Mesenchymal stem cell (in vitro differentiated cells and primary cell): ENCODE results near the gene SEZ6L2.
"Not testable (repeated sequence)": the region's sequence is repeated elsewhere in the genome, so short reads cannot be mapped to it uniquely, and the experiment has no call there.

ENCODE experiments used
- DNase-seq: peaks from one replicate; pipeline ENCODE4 v3.0.0-alpha.2; 2013
- H2AFZ ChIP-seq: one replicate; pipeline ENCODE4 v1.6.1; 2013; ENCODE audit warnings: low read depth, mild to moderate bottlenecking, control low read depth, inconsistent platforms, low read length, moderate library complexity
- H2AK5ac ChIP-seq: 2 replicates; pipeline ENCODE4 v1.6.1; 2013; ENCODE audit warnings: low read length, moderate library complexity, mild to moderate bottlenecking, inconsistent platforms; ENCODE audit not compliant: severe bottlenecking
- H2BK120ac ChIP-seq: one replicate; pipeline ENCODE4 v1.6.1; 2013; ENCODE audit warnings: low read depth, mild to moderate bottlenecking, inconsistent platforms, low read length, moderate library complexity
- H2BK12ac ChIP-seq, 2 experiments: one replicate each; pipeline ENCODE4 v1.6.1; 2013; ENCODE audit warnings: inconsistent platforms in 2 of 2, low read length in 2 of 2, mild to moderate bottlenecking in 2 of 2, moderate library complexity in 2 of 2, control low read depth in 1 of 2
- H2BK15ac ChIP-seq: one replicate; pipeline ENCODE4 v1.6.1; 2013; ENCODE audit warnings: mild to moderate bottlenecking, low read depth, inconsistent platforms; ENCODE audit not compliant: poor library complexity, severe bottlenecking
- H2BK5ac ChIP-seq: 2 replicates; pipeline ENCODE4 v1.6.1; 2013; ENCODE audit warnings: low read depth, mild to moderate bottlenecking, low read length, control low read depth, inconsistent platforms; ENCODE audit not compliant: poor library complexity, severe bottlenecking
- H3K14ac ChIP-seq, 2 experiments: one replicate each; pipeline ENCODE4 v1.6.1; 2013; ENCODE audit warnings: inconsistent platforms in 2 of 2, low read length in 2 of 2, control low read depth in 1 of 2, mild to moderate bottlenecking in 1 of 2, moderate library complexity in 1 of 2
- H3K18ac ChIP-seq, 2 experiments: one replicate each; pipeline ENCODE4 v1.6.1; 2013; ENCODE audit warnings: inconsistent platforms in 2 of 2, low read length in 2 of 2, control low read depth in 1 of 2, low read depth in 1 of 2, mild to moderate bottlenecking in 1 of 2
- H3K23ac ChIP-seq, 2 experiments: one replicate each; pipeline ENCODE4 v1.6.1; 2013; ENCODE audit warnings: inconsistent platforms in 2 of 2, low read length in 2 of 2, mild to moderate bottlenecking in 2 of 2, moderate library complexity in 2 of 2, control low read depth in 1 of 2
- H3K27ac ChIP-seq: 2 replicates; pipeline ENCODE4 v1.5.1; 2013; ENCODE audit warnings: mild to moderate bottlenecking, moderate library complexity, low read length, control low read depth, inconsistent platforms; ENCODE audit not compliant: poor library complexity, severe bottlenecking
- H3K27me3 ChIP-seq, 2 experiments: 2 replicates each; pipeline versions ENCODE4 v1.6.1 to v1.7.0; 2013; ENCODE audit warnings: low read length in 2 of 2, mild to moderate bottlenecking in 2 of 2, moderate library complexity in 2 of 2, control low read depth in 1 of 2, inconsistent platforms in 1 of 2; ENCODE audit not compliant: control insufficient read depth in 1 of 2, insufficient read depth in 1 of 2
- H3K36me3 ChIP-seq, 2 experiments: 2 replicates each; pipeline versions ENCODE4 v1.6.1 to v1.7.0; 2013; ENCODE audit warnings: low read length in 2 of 2, control low read depth in 1 of 2, inconsistent platforms in 1 of 2, low read depth in 1 of 2, mild to moderate bottlenecking in 1 of 2; ENCODE audit not compliant: insufficient read depth in 2 of 2, control insufficient read depth in 1 of 2
- H3K4ac ChIP-seq, 2 experiments: one replicate each; pipeline ENCODE4 v1.6.1; 2013; ENCODE audit warnings: inconsistent platforms in 2 of 2, low read length in 2 of 2, mild to moderate bottlenecking in 2 of 2, moderate library complexity in 2 of 2, control low read depth in 1 of 2, low read depth in 1 of 2
- H3K4me1 ChIP-seq: 2 replicates; pipeline ENCODE4 v1.6.1; 2013; ENCODE audit warnings: low read depth, low read length, control low read depth; ENCODE audit not compliant: control insufficient read depth, insufficient read depth
- H3K4me2 ChIP-seq: 2 replicates; pipeline ENCODE4 v1.6.1; 2013; ENCODE audit warnings: low read length, mild to moderate bottlenecking, inconsistent platforms; ENCODE audit not compliant: poor library complexity, severe bottlenecking
- H3K4me3 ChIP-seq, 2 experiments: 2 replicates each; pipeline versions ENCODE4 v1.5.1 to v1.7.0; 2013; ENCODE audit warnings: low read length in 2 of 2, mild to moderate bottlenecking in 2 of 2, control low read depth in 1 of 2, low read depth in 1 of 2; ENCODE audit not compliant: insufficient read depth in 1 of 2
- H3K79me1 ChIP-seq: replicated peaks from 2 replicates; pipeline ENCODE4 v1.6.1; 2013; ENCODE audit warnings: mild to moderate bottlenecking, control low read depth, low read length, inconsistent platforms; ENCODE audit not compliant: poor library complexity, severe bottlenecking
- H3K9ac ChIP-seq: 2 replicates; pipeline ENCODE4 v1.7.0; 2013; ENCODE audit warnings: mild to moderate bottlenecking, low read length, moderate library complexity
- H3K9me3 ChIP-seq: 2 replicates; pipeline ENCODE4 v1.7.0; 2013; ENCODE audit warnings: mild to moderate bottlenecking, low read length; ENCODE audit not compliant: control insufficient read depth
- H4K8ac ChIP-seq: one replicate; pipeline ENCODE4 v1.6.1; 2013; ENCODE audit warnings: inconsistent platforms, mild to moderate bottlenecking, low read length, moderate library complexity
- H4K91ac ChIP-seq: one replicate; pipeline ENCODE4 v1.6.1; 2013; ENCODE audit warnings: mild to moderate bottlenecking, low read length, inconsistent platforms
- WGBS: methylation state at CpG from one replicate; pipeline ENCODE4 v1.1.7; 2013; ENCODE audit warnings: mixed read lengths; 5-methylcytosine and 5-hydroxymethylcytosine counted together

SEZ6L2 gene

GRCh38 chr16:29893553-29893952 is 5.8 kb downstream of the SEZ6L2 start:
- Histone ChIP-seq H3K14ac (no peak overlapping the region), H3K23ac (no peak overlapping the region), H3K36me3 (peaks cover 0 to 19% of the 10 kb centered on the region in 2 experiments), H3K4me3 (no peak overlapping the region), H4K91ac (no peak overlapping the region), H3K27ac (no peak overlapping the region), H2BK5ac (no peak overlapping the region), H2BK12ac (no peak overlapping the region), H3K4ac (no peak overlapping the region), H3K18ac (no peak overlapping the region), H3K4me1 (peaks cover 11% of the 10 kb centered on the region), H2BK120ac (no peak overlapping the region), H2AK5ac (no peak overlapping the region), H2AFZ (no peak overlapping the region), H3K79me1 (peaks cover 4% of the 10 kb centered on the region), H3K4me2 (no peak overlapping the region), H3K9me3 (no peaks in the 10 kb centered on the region), H2BK15ac (no peak overlapping the region), H4K8ac (no peak overlapping the region), H3K9ac (no peak overlapping the region), H3K27me3 (peaks cover 0 to 29% of the 10 kb centered on the region in 2 experiments)
- WGBS = 95% methylated on average over 2 of the region's 3 CpGs
- DNase-seq = no peak

GRCh38 chr16:29892458-29892813 is 6.9 kb downstream of the SEZ6L2 start:
- WGBS = 86% methylated on average over 6 of the region's 6 CpGs
- no peak overlapping the region for H4K91ac ChIP-seq
- H3K79me1 ChIP-seq = no peaks in the 10 kb centered on the region
- no peak overlapping the region for H2BK15ac ChIP-seq
- H3K27ac ChIP-seq = no peak overlapping the region
- peaks cover 0 to 25% of the 10 kb centered on the region in 2 experiments for H3K27me3 ChIP-seq
- H3K18ac ChIP-seq = no peak overlapping the region
- H3K23ac ChIP-seq = no peak overlapping the region
- H3K4ac ChIP-seq = no peak overlapping the region
- H3K9ac ChIP-seq = no peak overlapping the region
- H3K4me1 ChIP-seq = peaks cover 2% of the 10 kb centered on the region
- H3K9me3 ChIP-seq = no peaks in the 10 kb centered on the region
- no peak overlapping the region for H2BK5ac ChIP-seq
- H3K36me3 ChIP-seq = peaks cover 0 to 27% of the 10 kb centered on the region in 2 experiments
- no peak overlapping the region for H3K4me3 ChIP-seq
- no peak overlapping the region for H3K4me2 ChIP-seq
- H2AFZ ChIP-seq = no peak overlapping the region
- DNase-seq = no peak
- no peak overlapping the region for H2BK12ac ChIP-seq
- H4K8ac ChIP-seq = no peak overlapping the region
- no peak overlapping the region for H2BK120ac ChIP-seq
- H2AK5ac ChIP-seq = no peak overlapping the region
- no peak overlapping the region for H3K14ac ChIP-seq

GRCh38 chr16:29891525-29892457 is 7.6 kb downstream of the SEZ6L2 start:
- no peaks in the 10 kb centered on the region for H3K9me3 ChIP-seq
- no peak overlapping the region for H2BK12ac ChIP-seq
- H2AK5ac ChIP-seq = no peak overlapping the region
- H3K4me3 ChIP-seq = no peak overlapping the region
- H3K14ac ChIP-seq = no peak overlapping the region
- no peak for DNase-seq
- H3K36me3 ChIP-seq = peaks cover 0 to 28% of the 10 kb centered on the region in 2 experiments
- H3K18ac ChIP-seq = no peak overlapping the region
- WGBS = 83% methylated on average over 10 of the region's 10 CpGs
- H3K4ac ChIP-seq = no peak overlapping the region
- H2BK15ac ChIP-seq = no peak overlapping the region
- no peak overlapping the region for H3K4me2 ChIP-seq
- H2BK5ac ChIP-seq = no peak overlapping the region
- H3K27me3 ChIP-seq = peaks cover 0 to 20% of the 10 kb centered on the region in 2 experiments
- no peak overlapping the region for H2BK120ac ChIP-seq
- no peak overlapping the region for H3K27ac ChIP-seq
- H2AFZ ChIP-seq = no peak overlapping the region
- H4K8ac ChIP-seq = no peak overlapping the region
- H3K9ac ChIP-seq = no peak overlapping the region
- H3K79me1 ChIP-seq = no peaks in the 10 kb centered on the region
- H4K91ac ChIP-seq = no peak overlapping the region
- no peak overlapping the region for H3K23ac ChIP-seq
- H3K4me1 ChIP-seq = peaks cover 2% of the 10 kb centered on the region

- H4K8ac ChIP-seq, H3K27ac ChIP-seq, DNase-seq, H4K91ac ChIP-seq, H3K4ac ChIP-seq, H3K79me1 ChIP-seq, H3K4me2 ChIP-seq, H2BK12ac ChIP-seq, H2BK15ac ChIP-seq, H3K4me3 ChIP-seq, H3K18ac ChIP-seq, H2AK5ac ChIP-seq, H3K9ac ChIP-seq, H2AFZ ChIP-seq, H2BK120ac ChIP-seq, H3K9me3 ChIP-seq, H3K23ac ChIP-seq, H3K4me1 ChIP-seq, H2BK5ac ChIP-seq, H3K14ac ChIP-seq: not testable (repeated sequence)
- Histone ChIP-seq H3K36me3 (peaks cover 0 to 23% of the 10 kb centered on the region in 2 experiments), H3K27me3 (peaks cover 0 to 12% of the 10 kb centered on the region in 2 experiments)
- no CpG with 5 or more reads among the region's 3 CpGs for WGBS
Measured at GRCh38 chr16:29889372-29889771, 10.0 kb downstream of the SEZ6L2 start.
